GM12873 (cell line): ENCODE data around the gene KBTBD13.

Experiments used
- CTCF ChIP-seq: IDR thresholded peaks from 2 replicates; pipeline ENCODE4 v1.5.1; 2012; ENCODE audit warnings: low read depth, mild to moderate bottlenecking, moderate library complexity, low read length, control low read depth; ENCODE audit not compliant: insufficient read depth; ENCODE audit errors: missing control alignments

Gene KBTBD13

GRCh38 chr15:65076486-65077290 is at the start of gene KBTBD13:
Gene KBTBD13, plus strand, starts transcription at chr15:65076746. Its CDS starts 70 bp downstream, at chr15:65076816.
- TF ChIP-seq CTCF: no peak

DNA sequence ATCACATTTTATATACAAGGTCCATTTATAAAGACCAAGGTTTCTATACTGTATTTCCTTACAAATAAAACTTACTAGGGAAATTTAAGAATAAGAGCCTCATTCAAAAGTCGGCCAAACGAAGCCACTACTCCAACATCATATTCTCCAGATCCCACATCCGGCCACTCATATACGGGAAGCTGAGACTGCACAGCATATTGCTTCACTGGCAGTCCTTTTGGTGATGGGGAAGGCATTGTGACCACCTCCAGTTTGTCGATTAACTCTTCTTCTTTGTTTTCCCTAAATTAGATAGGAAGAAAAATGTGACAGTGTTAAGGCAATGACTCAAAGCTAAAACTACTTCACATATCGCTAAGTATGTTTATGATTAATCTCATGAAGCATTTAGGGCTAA is 49.8 kb upstream of the KBTBD13 start:
- TF ChIP-seq CTCF: no peak

GRCh38 chr15:65027593-65027992 is 49.0 kb upstream of the KBTBD13 start:
- TF ChIP-seq CTCF: no peak

GRCh38 chr15:65028338-65028737 is 48.2 kb upstream of the KBTBD13 start:
- no peak for TF ChIP-seq CTCF

GRCh38 chr15:65028921-65029735 is 47.4 kb upstream of the KBTBD13 start, which contains the start of gene MTFMT:
Gene MTFMT, minus strand, starts transcription at chr15:65029639. Its CDS starts 26 bp downstream, at chr15:65029613.
- peak; percentile 11 for TF ChIP-seq CTCF

DNA sequence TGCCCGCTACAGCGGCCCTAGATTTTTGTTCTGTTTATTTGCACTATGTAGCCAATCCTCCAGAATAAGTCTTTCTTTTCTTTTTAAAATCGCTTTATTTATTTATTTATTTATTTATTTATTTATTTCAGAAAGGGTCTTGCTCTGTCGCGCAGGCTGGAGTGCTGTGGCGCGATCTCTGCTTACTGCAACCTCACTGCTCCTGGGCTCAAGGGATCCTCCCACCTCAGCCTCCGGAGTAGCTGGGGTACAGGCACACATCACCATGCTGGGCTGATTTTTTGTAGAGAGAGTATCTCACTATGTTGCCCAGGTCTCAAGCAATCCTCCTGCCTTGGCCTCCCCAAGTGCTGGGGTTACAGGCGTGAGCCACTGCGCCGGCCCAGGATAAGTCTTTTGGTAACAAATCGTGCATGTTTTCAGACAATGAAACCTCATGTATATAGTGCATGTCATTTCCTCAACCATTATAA is 46.8 kb upstream of the KBTBD13 start:
- TF ChIP-seq CTCF: no peak
